Kidney capillary endothelial cell (primary cell): ENCODE results near the gene ZNF503.
"Not testable (repeated sequence)": the region's sequence is repeated elsewhere in the genome, so short reads cannot be mapped to it uniquely, and the experiment has no call there.

Source experiments
- DNase-seq: peaks from one replicate; pipeline ENCODE4 v3.0.0-alpha.2; 2018; ENCODE audit warnings: low spot score

The ZNF503 gene

DNA sequence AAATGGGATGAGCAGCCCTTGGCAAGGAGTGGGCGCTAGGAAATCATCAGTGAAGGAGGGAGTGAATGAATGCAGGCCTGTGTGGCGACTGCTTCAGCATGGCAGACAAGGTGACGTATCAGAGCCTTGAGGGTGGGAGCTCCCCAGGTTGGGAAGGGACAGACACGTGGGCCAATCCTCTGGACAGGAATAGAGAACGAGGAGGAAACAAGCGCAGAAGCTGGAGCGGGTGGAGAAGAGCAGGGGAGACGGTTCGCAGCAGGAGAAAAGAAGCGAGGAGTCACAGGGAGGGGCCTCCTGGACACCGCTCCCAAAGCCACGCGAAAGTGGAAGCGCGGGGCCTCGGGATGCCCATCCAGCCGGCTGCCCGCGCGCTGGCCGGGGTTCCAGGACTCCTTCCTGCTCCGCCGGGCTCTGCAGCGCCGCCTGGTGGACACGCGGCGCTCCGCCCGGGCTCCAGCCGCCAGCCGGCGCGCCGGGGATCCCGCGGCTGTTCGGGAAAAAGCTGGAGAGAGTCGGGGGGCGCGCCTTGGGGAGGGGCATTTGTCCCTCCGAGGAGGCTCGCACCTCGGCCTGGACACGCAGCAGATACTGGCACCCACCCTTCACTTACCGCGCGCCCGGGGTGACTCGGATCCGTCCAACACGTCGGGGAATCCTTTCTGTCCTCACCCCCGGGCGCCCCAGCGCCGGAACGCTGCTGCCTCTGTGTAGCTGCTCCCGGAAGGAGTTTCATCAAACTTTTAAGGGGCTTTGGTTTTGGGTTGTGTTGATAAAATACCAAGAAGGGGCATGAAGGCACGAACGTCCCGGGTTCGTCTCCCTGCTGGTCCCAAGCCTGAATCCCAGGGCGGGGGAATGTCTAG lies 6.3 kb downstream of the ZNF503 start:
- DNase-seq = peak; percentile 65

DNA sequence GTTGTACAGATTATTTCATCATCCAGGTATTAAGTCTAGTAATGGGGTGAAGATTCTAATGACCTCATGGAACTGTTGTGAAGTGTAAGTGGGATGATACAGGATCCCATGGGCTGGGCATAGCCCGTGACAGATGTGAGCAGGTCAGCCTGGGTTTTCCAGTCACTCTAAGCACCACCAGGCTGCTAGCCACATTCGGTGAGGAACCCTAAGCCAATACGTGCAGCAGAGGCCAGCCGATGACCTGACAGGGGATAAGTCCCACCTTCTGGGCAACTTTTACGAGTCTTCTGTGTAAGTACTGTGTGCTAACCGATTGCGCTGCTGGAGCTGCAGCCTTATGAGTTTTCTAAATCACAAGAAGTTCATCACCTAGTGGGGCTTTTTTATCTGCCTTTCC lies 7.3 kb downstream of the ZNF503 start:
- DNase-seq = no peak

DNA sequence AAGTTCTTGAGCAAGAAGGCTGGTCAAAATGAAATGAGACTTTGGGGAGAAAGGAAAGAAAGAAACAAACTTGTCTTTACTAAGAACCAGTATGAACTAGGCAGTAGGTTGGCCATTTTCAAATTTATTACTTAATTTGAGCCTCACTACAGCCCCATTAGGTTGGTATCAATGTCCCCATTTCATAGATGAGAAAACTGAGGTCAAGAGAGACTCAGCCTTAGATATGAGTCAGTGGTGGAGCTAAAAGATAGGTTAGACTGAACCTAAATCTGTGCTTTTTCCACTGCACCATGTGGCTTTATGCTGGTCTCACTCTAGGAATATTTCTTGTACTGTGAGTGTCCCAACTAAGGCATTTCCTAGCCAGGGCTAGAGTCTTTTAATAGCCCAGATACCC lies 8.8 kb downstream of the ZNF503 start:
- no peak for DNase-seq

DNA sequence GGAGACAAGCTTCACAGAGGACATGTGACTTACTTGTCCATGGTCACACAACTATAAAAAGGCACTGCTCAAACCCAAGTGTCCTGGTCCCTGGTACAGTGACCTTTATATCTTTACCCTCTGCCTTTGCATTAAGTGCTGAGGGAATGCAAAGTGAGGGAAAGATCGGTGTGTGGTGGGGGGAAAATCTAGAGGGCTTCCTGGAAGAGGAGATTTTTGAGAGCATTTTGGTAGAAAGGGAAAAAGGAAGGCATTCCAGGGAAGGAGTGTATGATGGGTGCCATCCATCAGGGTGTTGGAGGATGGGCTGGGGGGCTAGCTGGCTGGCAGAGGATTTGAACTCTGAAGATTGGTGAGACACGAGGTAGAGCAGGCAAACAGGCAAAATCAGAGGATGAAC lies 9.3 kb downstream of the ZNF503 start:
- DNase-seq = no peak

GRCh38 chr10:75390178-75390577 lies 11.4 kb downstream of the ZNF503 start:
- DNase-seq = no peak

DNA sequence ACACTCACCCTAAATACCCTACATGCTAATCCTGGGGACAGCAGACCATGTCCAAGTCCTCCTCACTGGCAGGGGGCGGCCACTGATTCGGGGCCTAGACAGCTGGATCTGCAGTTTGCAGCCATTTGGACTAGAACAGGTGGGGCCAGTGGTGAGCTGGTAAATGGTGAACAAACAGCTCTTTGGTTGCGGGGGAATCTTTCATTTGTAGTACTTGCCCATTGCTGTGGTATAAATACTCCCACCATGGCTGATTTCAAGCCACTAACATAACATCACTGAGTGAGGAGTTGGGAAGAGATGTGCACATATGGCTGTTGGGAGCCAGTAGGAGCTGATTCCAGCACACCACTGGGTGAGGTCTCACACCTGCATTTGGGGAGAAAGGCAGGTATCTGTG lies 13.5 kb downstream of the ZNF503 start:
- no peak for DNase-seq

DNA sequence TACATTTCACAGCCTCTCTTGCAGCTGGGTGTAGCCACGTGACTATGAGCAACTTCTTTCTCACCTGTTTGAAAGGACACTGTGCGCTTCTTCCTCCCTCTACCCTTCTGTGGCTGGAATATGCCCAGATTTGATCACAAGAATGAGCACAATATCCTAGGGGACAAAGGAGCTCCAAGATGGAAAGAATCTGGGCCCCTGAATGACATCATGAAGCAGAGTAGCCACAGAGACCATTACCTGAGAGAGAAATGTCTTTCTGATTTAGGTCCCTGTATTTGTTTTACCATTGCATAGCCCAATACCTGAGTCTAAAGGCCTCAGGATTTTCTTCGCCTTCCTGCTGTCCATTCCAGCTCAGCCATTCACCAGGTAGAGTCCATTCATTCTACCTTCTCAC lies 15.4 kb downstream of the ZNF503 start:
- DNase-seq = no peak

DNA sequence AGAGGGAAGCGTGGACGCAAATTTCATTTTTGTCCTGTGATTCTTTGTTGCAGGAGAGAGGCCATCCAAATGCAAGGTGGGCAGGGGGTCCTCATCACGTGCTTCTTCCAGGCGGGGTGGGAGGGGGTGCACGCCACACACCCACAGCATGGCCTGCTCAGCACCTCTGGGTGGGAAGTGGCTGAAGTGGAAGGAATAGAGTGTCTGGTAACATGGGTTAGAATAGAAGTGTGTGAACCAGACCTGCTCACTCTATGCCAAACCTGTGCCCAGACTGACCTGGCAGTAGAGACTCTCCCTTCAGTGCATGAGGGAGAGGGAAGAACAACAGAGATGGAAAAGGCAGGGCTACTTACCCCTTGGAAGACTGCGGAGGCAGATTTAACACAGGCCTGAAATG lies 21.7 kb downstream of the ZNF503 start:
- no peak for DNase-seq

- no peak for DNase-seq
These were observed 22.3 kb downstream of the ZNF503 start for GRCh38 chr10:75379212-75379724.

- DNase-seq = no peak
These were observed 23.2 kb downstream of the ZNF503 start for GRCh38 chr10:75378379-75378778.

DNA sequence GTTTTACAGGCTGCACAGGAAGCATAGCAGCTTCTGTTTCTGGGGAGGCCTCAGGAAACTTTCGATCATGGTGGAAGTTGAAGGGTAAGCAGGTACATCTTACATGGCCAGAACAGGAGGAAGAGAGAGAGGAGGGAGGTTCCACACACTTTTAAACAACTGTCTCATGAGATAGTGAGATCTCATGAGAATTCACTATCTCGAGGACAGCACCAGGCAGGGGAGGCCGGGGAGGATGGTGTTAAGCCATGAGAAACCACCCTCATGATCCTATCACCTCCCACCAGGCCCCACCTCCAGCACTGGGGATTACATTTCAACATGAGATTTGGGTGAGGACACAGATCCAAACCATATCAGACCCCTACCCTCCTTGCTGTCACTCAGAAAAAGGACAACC lies 23.7 kb downstream of the ZNF503 start:
- DNase-seq = no peak

GRCh38 chr10:75375838-75376237 lies 25.7 kb downstream of the ZNF503 start:
- DNase-seq = no peak

DNA sequence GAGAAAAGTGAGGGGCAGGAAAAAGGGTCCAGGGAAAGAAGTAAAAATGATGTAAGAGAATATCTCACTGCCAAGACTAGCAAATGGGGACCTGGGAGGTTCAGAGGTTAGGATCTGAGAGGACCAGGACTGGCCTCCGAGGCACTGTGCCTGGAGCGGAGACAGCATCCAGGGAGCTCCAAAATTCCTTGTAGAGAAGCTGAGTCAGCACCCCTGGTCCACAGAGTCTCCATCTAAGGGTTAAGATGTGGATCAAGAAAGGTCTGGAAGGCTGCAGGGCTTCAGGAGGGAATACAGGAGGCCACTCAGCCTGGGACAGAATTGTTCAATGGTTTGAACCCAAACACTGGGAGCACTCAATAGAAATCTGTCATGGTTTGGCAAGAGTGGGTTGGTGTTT lies 30.6 kb downstream of the ZNF503 start:
- DNase-seq = no peak

GRCh38 chr10:75369838-75370237 lies 31.7 kb downstream of the ZNF503 start:
- not testable (repeated sequence) for DNase-seq

DNA sequence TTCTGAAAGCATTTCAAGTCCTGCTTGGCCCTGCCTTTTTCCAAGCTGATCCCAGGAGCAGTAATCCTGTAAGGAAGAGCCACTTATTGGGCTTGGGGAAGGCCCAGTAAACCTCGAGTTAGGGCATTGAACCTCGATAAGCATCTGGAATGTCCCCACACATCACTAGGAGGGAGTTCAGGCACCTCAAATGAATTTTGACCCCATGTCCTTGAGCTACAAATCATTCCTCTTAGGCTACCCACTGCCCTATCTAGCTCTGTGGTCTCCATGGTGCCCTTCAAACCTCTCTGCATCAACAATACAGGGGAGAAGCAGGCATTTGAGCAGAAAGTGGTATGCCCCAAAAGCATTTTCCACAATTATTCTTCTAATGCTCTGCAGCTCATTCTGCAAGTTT lies 33.7 kb downstream of the ZNF503 start:
- no peak for DNase-seq

- DNase-seq = no peak
These were observed 34.5 kb downstream of the ZNF503 start for GRCh38 chr10:75367021-75367487.

- DNase-seq = no peak
These were observed 38.1 kb downstream of the ZNF503 start for GRCh38 chr10:75363431-75363830.

GRCh38 chr10:75359876-75360275 lies 41.7 kb downstream of the ZNF503 start:
- not testable (repeated sequence) for DNase-seq

DNA sequence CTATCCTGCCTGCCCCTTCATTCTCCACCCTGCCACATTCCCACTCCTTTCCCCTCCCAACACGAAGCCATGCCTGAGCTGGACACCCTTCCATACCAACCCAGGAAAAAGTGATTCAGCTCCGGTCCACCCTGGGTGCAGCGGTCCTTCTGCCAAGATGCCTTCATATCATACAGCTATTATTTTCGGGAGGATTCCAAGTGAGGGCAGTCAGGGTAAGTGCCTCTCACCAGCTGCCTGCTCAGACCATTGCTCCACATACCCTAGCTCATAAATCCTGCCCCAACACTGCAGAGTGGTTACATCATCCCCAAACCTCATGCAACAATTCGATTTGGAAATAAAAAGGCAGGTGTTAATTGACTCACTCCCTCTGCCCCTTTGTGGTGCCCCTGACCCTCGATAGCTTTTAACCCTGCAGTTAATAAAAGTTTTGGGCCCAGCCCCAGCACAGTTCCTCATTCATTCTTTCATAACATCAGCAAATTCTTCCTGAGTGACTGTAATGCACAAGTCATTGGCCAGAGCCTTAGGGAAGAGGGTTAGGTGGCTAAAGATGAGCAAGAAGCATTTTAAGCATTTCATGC lies 42.6 kb downstream of the ZNF503 start:
- DNase-seq = no peak

DNA sequence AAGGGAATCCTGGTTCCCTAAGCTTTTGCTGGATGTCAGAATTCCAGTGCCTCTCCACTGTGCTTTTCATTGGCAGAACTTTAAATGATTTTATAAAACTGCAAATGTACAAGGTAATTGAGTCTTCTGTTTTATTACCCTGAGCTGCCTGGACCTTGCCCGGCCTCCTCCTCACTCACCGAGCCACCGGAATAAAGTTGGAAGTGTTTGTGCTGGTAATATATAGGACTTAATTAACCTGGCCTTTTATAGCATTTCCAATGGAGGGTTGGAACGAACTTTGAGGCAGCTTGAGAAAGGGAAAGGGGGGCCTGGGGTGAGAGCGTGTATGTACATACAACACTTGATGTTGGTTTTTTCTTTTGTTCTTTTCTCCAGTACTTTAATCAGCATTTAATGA lies 43.4 kb downstream of the ZNF503 start:
- DNase-seq = no peak

DNA sequence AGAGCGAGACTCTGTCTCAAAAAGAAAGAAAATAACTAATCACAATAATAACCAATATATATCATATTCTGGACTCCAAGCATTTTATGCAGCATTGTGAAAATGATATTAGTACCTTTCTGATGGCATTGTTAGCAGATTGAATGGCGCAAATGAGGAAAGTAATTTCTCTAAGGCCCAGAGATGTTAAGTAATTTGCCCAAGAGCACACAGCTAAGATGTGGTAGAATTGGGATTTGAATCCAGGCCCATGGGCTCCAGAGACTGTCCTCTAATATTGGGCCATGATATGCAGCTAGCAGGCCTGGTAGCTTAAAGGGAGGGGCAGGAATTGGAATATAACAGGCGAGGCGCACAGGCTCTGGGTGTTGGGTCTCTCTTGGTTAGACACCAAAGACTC lies 44.1 kb downstream of the ZNF503 start:
- DNase-seq = no peak

DNA sequence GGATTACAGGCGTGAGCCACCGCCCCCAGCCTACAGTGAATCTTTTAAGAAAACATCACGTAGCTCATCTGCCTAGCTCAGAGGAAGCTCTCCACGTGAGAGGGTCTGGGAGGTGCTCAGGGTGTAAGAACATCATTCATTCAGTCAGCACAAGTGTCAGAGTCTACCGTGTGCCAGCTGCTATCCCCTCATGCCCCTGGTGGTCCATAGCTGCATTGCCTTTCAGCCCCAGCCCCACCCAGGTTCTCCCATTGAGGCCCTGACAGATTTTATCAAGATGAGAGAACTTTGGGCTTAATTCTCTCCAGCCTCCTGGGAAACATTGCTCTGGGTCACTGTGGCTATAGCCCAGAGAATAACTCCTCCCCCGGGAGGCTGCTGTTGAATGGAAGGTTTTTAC lies 45.1 kb downstream of the ZNF503 start:
- DNase-seq = no peak

- no peak for DNase-seq
These were observed 45.9 kb downstream of the ZNF503 start for GRCh38 chr10:75355706-75356105.

DNA sequence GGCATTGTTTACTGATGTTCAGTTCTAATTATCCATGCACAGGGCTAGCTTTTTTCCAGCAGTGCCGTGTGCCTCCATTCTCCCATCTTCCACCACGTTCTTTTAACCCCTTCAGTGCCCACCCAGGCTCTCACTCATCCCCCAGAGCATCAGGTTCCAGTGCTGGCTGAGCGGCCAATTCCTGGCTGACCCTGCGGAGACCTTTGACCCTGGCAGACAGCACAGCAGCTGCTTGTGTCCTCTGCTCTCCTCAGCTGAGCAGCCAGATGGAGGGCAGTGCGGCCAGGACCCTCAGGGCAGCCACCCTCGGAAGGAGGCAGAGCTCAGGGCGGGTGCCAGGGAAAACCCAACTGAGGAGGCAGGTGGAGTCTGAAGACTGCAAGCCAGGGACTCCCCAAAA lies 48.4 kb downstream of the ZNF503 start:
- no peak for DNase-seq
